HG02981 (cell line): ENCODE results near the gene SLC25A41.
"Not testable (repeated sequence)": the region's sequence is repeated elsewhere in the genome, so short reads cannot be mapped to it uniquely, and the experiment has no call there.

Experiments
- ATAC-seq: cut with Tn5 transposase; IDR thresholded peaks from one replicate; pipeline ENCODE4 v1.9.1; 2021; ENCODE audit warnings: mild to moderate bottlenecking, moderate library complexity; ENCODE audit not compliant: unreplicated experiment

SLC25A41 gene

DNA sequence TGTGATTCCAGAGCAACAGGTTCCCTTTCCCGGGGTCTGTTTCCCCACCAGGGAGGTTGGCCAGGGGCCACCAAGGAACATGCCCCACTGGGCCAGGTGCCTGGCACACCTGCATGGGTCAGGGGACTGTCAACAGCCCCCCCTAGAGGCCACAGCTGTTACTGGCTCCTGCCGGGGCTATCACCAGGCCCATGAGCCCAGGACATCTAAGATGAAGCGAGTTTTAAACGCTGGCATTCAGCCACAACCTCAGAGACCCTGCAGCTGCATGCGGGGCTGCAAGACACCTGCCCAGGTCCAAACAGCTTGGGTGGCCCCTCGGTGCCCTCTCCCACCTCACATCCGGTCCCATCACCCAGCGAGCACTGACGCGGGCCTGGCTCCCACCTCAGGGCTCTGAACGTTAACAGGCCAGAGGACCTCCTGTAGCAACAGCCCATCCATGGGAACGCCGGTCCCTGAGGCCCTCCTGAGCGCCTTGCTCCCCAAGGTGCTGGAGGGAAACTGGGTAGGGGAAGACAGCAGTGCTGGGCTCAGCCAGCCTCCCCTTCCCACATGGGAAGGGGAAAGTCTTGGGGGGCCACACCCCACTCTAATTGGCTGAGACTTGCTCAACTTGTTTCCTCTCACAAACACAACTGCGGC lies 21.0 kb downstream of the SLC25A41 start:
- ATAC-seq: no peak

DNA sequence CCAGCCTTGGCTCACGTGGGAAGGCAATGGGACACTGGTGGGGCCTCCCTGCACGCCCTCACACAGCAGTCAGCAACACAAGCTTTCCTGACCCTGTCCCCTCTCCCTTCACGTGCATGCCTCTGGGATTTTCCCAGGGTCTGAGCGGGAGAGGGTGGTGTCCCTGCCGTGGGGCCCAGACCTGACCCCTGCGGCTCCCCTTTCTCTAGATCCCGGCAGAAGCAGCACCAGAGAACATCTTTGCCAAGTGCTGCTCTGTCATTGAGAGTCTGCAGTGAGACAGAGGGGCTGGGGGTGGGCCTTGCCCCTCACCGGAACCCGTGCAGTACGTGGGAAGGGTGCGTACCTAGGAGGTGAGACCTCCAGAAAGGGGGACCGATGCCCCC lies 21.5 kb downstream of the SLC25A41 start:
- no peak for ATAC-seq

DNA sequence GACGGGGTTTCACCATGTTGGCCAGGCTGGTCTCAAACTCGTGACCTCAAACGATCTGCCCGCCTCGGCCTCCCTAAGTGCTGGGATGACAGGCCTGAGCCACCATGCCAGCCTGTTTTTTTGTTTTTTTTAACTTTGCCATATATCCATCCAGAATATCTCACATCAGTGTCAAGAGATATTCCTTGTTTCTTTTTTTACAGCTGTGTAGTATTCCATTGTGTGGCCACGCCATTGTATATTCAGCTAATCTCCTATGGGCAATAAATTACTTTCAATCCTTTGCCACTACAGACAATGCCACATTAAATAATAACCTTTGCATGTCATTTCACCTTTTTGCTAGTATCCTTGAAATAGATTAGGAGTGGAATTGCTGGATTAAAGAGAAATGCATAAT lies 24.2 kb downstream of the SLC25A41 start:
- no peak for ATAC-seq

DNA sequence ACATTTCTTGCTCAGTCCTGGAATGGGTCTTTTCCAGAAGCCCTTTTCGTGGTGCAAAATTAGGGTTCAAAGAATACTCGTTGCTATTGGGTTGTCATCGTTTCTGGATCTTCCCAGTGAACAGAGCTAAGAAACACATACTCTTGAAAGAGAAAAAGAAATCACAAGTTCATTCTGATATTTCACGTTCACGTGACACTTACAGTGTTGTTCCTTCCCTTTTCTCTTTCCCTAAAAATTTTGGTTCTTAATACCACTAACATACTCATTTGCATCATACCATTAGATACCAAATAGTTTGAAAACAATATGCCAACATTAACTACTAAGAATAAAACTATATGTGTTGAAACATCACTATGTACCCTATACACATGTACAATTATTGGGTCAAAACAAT lies 27.2 kb downstream of the SLC25A41 start:
- no peak for ATAC-seq

DNA sequence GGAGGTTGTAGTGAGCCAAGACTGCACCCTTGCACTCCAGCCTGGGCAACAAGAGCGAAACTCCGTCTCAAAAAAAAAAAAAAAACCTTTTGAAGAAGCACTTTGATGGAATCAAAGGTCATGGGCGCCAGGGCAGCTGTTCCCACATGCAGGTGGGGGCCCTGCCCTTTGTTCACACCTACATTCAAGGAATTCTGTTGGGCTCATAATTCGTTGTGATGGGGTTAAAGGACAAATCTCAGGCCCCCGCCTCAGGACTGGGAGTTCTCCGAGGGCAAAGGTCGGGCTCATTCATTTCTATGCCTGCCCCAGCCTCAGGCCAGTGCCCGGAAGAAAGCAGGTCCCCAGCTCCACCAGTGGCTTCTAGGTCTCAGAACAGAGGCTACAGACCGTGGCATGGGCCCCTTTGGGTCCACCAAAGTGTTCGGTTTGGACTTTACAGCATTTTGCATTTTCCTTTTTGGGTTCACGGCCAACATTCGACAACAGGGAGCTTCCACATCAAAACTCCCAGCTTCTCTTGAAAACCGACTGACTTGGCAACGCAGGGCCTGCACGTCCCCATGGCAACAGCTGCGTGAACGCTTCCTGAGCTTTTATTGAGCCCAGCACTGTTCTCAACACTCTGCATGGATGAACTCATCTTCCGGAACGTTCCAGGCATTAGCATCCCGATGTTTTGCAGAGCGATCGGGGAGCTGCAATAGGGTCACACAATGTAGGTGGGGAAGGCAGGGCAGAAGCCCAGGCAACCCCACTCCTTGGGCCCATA lies 30.5 kb downstream of the SLC25A41 start:
- ATAC-seq: no peak

DNA sequence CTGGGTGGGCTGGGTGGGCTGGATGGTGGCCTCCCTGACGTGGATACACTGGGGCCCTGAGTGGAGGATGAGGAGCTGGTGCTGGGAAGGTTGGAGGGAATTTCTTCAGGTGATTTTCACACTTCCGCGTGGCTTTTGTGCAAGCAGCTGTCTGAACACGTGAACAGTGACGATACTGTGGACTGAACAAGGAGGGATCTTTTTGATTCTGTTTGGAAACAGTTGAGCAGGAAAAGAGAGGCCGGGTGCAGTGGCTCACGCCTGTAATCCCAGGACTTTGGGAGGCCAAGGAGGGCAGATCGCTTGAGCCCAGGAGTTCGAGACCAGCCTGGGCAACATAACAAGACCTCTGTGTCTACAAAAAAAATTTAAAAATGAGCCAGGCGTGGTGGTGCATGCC lies 31.5 kb downstream of the SLC25A41 start:
- ATAC-seq: no peak

DNA sequence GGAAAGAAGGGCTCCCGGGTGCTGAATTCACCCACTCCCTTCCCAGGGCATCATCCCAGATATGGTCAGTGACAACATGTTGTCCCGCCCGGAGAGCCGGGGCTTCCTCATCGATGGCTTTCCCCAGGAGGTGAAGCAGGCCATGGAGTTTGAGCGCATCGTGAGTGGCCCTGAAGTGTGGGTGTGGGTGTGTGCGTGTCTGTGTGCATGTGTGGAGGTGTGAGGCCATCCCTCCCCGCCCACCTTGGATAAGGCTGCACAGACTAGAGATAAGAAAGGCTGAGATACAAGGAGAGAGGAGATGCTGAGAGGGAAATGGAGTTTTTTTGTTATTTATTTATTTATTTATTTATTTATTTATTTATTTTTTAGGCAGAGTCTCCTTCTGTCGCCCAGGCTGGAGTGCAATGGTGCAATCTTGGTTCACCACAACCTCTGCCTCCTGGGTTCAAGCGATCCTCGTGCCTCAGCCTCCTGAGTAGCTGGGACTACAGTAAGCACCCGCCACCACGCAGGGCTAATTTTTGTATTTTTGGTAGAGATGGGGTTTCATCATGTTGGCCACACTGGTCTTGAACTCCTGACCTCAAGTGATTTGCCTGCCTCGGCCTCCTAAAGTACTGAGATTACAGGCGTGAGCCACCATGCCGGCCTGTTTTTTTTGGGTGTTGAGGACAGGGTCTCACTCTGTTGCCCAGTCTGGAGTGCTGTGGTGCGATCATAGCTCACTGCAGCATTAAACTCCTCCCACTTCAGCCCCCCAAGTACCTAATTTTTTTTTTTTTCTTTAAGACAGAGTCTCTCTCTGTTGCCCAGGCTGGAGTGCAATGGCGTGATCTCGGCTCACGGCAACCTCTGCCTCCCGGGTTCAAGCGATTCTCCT lies 33.3 kb downstream of the SLC25A41 start:
- not testable (repeated sequence) for ATAC-seq

DNA sequence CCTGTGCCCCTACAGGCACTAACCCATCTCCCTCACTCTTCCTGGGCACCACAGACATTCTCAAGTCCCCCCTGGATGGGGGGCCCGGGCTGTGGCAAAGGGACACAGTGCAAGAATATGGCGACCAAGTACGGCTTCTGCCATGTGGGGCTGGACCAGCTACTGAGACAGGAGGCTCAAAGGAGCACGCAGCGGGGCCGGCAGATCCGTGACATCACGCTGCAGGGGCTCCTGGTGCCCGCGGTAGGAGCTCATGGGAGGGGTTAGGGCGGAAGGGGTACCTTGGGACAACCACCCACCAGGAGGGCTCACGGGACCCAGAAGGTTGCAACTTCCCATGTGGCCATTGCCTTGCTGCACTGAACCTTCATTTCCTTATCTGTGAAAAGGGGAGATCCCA lies 37.3 kb downstream of the SLC25A41 start:
- ATAC-seq: no peak

DNA sequence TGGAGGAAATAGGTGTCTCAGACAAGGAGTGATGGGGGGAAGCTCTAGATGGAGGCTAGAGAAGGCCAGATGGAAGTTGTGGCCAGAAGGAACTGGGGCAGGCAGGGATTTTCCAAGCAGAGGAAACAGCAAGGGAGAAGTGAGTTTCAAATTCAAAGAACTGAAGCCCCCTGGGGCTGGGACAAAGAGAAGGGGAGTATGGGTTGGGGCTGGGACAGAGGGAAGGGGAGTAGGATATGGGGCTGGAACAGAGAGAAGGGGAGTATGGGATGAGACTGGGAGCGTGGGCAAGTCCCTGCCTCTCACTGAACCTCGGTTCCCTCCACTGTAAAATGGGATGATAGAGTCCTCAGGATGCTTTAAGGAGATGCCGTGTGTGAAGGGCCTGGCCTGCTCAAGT lies 38.7 kb downstream of the SLC25A41 start:
- no peak for ATAC-seq

DNA sequence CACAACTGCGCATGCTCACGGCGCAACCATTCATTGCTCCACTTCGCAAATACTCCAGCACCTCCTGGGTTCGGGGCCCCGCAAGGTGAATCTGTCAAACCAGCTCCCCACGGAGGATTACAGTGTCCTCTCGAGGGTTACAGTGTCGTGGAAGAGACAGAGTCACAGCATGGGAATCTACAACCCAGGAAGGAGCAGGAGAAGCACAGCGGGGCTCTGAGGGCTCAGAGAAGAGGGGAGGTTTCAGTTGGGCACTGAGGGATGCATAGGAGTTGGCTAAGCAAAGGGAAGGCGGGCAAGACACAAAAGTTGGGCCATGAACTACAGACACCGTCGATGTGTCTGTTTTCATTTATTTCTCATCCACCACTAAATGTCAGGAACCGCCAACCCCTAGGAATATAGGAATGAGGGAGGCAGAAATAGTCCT lies 39.6 kb downstream of the SLC25A41 start:
- ATAC-seq: no peak

DNA sequence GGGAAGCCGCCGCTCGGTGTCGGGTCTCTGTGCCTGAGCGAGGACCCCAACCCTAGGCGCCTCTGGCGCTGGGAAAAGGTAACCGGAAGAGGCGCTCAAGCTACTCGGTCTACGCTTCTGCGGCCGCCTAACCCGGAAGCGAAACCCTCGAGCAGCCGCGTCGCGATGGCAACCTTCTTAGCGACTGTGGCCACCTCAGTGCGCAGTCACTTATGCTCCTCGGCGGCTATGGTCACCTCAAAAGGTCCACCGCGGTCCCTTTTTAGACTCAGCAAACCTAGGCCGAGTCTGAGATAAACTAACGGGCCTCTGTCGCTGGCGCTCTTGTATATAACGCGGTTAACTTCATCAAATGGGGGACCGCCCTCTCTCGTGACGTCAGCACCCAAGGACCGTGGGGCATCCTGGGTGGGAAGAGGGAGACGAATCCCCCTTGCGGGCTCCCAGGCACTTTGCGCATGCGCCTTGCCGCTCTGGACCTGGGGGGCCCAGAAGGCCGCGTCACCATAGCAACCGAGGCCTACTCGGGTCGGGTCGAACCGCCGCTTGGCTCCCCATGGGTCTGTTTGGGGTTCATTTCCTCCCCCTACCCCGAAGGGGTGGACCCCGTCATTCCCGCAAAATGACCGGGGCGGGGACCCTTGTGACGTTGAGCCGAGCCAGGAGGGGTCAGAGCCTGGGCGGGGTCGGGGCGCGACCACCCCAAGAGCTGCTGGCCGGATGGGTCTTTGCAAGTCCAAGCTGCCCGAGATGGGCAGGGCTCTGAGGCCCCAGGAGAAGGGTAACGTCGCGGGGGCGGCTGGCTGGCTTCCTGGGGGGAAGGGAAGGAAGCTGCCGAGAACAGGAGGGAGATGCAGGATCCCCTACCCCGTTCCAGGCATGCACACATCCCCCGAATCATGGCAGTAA lies 40.2 kb downstream of the SLC25A41 start, which contains the start of gene GTF2F1:
GTF2F1 (minus strand) TSS at position 91 of the 909 bp plus-strand sequence. CDS start 169 bp downstream, outside the sequence.
- peak; percentile 77 for ATAC-seq

DNA sequence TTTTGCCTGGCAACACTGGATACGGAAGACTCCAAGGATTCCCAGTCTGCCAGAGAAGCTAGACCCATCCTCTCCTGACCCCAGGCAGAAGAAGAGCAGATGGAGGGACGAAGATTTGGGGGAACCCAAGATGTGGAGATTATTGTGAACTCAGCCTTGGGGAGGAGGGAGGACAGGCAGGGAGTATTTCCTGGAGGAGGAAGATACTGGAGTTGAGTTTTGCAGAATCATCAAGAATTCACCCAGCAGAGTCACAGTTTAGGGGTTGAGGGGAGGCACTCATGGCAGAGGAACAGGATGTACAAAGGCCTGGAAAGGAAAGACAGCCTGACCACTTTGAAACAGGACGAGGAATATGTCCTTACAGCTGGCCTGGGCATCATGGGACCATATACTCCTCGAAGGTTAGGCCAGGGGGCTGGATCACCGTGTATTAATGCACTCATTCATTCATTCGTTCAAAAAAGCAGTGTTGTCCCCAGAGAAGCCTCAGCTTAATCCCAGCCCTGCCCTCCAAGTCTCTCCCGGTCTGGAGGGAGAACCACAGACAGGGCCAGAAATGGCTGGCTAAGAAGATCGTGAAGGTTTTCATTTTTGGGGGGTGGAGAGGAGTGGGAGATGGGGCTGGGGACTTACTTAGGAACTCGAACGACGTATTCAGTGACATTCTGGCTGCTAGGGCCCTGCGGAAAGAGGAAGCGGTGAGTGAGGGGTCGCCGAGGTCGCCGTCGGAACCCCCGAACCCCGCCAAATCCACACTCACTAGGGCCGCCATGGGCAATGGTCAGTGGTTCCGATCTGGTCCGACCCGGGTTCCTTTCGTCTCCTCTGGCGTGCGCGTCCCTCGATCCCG lies 41.1 kb downstream of the SLC25A41 start:
- no peak for ATAC-seq

DNA sequence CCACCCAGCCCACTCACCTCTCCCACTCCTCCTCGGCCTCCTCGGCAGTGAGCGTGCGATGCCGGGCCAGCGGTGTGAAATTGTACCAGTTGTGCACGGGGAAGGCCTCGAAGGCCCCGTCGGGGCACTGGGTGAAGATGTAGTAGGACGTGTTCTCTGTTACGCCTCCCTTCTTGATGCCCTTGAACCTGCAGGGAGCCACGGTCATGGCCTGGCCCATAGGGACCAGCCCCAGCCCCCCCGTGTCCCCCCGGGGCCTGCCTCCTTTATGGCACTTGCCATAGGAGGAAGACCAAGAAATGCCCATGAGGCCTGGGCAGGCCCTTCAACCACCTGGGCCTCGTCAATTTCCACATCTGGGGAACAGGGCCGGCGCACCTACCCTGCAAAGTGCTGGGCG lies 46.2 kb downstream of the SLC25A41 start:
- no peak for ATAC-seq

DNA sequence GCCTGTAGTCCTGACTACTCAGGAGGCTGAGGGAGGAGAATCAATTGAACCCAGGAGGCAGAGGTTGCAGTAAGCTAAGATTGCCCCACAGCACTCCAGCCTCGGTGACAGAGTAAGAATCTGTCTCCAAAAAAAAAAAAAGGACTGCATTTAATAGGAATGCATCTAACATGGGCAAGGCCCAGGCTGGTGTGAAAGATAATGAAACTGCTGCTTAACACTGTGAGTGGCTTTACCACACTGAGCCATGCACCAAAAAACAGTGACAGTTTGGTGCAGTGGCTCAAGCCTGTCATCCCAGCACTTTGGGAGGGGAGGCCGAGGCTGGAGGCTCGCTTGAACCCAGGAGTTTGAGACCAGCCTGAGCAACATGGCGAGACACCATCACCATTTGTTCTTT lies 49.2 kb downstream of the SLC25A41 start:
- ATAC-seq: no peak

DNA sequence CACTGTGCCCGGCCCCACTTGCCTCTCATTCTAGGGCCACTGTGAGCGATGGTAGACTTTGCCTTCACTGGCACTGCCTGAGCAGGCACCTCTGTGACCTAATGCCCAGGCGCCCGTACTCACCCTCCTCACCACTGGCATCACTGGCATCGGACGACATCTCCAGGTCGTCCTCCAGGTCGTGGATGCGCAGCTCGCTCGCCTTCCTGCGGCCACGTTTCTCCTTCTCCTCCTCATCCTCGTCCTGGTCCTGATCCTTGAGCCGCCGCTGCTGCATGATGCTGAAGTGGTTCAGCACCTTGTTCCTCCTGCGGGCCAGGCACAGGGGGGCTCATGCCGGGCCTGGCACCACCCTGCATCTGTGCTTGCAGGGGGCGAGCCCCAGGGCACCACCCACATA lies 50.4 kb downstream of the SLC25A41 start:
- ATAC-seq: no peak

DNA sequence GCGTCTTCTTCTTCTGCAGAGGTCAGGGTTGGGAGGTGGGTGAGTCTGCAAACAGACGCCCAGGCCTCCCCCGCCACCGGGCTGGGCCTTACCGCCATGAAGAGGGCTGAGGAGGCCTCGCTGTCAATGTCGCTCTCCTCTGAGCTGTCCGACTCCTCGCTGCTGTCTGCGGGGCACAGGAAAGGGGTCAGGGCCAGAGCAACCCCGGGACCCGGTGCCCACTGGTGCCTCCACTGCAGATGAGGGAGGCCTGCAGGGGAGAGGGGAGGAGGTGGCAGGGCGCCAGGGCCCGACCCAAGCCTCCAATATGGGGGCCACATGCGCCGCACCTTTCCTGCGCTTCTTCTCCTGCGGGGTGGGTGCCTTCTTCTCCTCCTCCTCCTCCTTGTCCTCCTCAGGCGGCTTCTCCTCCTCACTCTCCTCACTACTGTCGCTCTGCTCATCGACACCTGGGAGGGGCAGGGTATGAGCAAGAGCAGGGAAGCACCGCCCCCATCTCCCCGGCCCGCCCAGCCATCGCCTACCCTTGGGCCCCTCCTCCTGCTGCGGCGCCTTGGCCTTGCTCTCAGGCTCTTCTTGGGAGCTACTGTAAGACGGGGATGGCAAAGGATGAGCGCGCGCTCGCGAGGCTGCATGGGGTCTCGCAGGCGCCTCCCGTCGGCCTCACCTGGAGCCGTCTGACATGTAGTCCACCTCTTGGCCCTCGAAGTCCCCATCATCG lies 52.4 kb downstream of the SLC25A41 start:
- no peak for ATAC-seq

DNA sequence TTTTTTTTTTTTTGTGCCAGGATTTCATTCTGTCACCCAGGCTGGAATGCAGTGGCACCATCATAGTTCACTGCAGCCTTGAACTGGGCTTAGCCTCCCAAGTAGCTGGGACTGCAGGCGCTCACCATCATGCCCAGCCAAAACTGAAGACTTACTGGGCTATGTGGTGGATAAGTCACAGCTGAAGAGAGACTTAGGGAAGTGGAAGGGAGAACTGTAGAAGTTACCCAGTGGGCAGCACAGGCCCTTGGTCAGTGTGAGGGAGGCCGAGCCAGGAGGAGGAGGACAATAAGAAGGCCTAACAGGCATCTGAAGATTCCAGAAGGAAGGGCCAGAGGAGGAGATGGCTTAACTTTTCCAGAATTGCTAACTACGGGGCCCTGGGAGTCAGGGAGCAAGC lies 53.8 kb downstream of the SLC25A41 start:
- no peak for ATAC-seq

DNA sequence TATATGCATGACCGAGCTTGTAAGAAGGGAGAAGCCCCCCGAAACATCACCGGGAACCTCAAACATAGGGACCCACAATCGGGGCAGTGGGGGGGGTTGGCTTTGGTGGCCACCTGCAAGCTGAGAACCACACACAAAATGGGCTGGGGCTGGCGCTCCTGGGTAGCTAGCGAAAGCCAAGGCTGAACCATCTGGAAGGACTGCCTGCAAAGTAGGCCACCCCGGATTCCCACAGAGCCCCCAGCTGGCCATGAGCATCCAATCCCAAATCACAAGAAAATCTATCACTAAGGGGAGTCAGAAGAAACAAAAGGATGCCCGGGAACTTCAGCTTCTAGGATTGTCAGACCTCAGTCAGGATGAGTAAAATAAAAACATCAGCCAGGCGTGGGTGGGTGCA lies 55.1 kb downstream of the SLC25A41 start:
- no peak for ATAC-seq

DNA sequence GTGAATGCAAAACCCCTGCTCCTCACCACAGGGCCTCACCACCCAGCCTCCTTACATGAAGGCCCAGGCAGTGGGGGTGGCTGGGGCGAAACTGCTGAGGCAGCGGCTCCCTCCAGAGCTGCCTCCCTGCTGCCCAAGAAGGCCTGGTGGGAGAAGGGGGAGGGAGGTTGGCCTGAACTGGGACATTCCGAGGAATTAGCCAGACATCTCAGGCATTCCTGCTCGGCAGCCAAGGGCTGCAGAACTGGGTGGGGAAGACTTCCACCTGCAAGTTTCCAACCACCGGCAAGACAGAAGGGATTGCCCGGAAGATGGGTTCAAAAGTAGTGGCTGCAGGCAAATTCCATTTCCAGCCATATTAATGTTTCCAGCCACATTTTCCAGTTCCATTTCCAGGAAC lies 55.5 kb downstream of the SLC25A41 start:
- ATAC-seq: no peak
